ENCODE data around the gene C19orf67. TPM values are rescaled to one million over a fixed set of nuclear protein-coding genes. Genes with fewer than 3 reads are reported as not detected.

C19orf67 gene
- total and polyA plus RNA-seq, 2 of the 13 experiments (the other 11 are each of a cell fraction or from before 2014, with no cell fraction given) = 0.11 to 0.32 TPM

- TF ChIP-seq KLF16 (CRISPR knock-in tag; IDR thresholded peaks at IDR 0.05) = no peak
- no peak for TF ChIP-seq TCF7 (IDR thresholded peaks at IDR 0.05; ENCODE audit: low read depth)
- no peak for TF ChIP-seq NFE2L2 (IDR thresholded peaks at IDR 0.05; ENCODE audit: low read length)
- TF ChIP-seq AKAP8 (CRISPR knock-in tag; IDR thresholded peaks at IDR 0.05) = no peak
- 0 out of 2 replicates have a peak, but pooled peaks have one; percentile 39 for TF ChIP-seq HMGXB3 (CRISPR knock-in tag; IDR thresholded peaks at IDR 0.05; ENCODE audit: borderline replicate concordance)
- TF ChIP-seq RFXANK (CRISPR knock-in tag; IDR thresholded peaks at IDR 0.05) = peak; percentile 75; the same call in 1 of the 2 replicates
- TF ChIP-seq AGO2 (optimal IDR thresholded peaks at IDR 0.05; ENCODE audit: low read depth, low read length) = no peak
- TF ChIP-seq RBM39 (IDR thresholded peaks at IDR 0.05; ENCODE audit: low read depth, low read length, poor library complexity, severe bottlenecking) = peak; percentile 16
- peak; percentile 7 for TF ChIP-seq AGO1 (IDR thresholded peaks at IDR 0.05; ENCODE audit: low read depth, low read length, poor library complexity, severe bottlenecking)
- TF ChIP-seq RFX5 (IDR thresholded peaks at IDR 0.05; ENCODE audit: low read depth, low read length) = peak; percentile 80
- TF ChIP-seq, protein P1, sequence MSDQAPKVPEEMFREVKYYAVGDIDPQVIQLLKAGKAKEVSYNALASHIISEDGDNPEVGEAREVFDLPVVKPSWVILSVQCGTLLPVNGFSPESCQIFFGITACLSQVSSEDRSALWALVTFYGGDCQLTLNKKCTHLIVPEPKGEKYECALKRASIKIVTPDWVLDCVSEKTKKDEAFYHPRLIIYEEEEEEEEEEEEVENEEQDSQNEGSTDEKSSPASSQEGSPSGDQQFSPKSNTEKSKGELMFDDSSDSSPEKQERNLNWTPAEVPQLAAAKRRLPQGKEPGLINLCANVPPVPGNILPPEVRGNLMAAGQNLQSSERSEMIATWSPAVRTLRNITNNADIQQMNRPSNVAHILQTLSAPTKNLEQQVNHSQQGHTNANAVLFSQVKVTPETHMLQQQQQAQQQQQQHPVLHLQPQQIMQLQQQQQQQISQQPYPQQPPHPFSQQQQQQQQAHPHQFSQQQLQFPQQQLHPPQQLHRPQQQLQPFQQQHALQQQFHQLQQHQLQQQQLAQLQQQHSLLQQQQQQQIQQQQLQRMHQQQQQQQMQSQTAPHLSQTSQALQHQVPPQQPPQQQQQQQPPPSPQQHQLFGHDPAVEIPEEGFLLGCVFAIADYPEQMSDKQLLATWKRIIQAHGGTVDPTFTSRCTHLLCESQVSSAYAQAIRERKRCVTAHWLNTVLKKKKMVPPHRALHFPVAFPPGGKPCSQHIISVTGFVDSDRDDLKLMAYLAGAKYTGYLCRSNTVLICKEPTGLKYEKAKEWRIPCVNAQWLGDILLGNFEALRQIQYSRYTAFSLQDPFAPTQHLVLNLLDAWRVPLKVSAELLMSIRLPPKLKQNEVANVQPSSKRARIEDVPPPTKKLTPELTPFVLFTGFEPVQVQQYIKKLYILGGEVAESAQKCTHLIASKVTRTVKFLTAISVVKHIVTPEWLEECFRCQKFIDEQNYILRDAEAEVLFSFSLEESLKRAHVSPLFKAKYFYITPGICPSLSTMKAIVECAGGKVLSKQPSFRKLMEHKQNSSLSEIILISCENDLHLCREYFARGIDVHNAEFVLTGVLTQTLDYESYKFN (CRISPR knock-in tag; conservative IDR thresholded peaks at IDR 0.05) = 0 out of 2 replicates have a peak, but pooled peaks have one; percentile 5
- TF ChIP-seq, protein P2, sequence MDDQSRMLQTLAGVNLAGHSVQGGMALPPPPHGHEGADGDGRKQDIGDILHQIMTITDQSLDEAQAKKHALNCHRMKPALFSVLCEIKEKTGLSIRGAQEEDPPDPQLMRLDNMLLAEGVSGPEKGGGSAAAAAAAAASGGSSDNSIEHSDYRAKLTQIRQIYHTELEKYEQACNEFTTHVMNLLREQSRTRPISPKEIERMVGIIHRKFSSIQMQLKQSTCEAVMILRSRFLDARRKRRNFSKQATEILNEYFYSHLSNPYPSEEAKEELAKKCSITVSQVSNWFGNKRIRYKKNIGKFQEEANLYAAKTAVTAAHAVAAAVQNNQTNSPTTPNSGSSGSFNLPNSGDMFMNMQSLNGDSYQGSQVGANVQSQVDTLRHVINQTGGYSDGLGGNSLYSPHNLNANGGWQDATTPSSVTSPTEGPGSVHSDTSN (CRISPR knock-in tag; IDR thresholded peaks at IDR 0.05; ENCODE audit: borderline replicate concordance) = peak; percentile 87; the same call in 1 of the 2 replicates
- peak; percentile 91 for TF ChIP-seq CREB1 (IDR thresholded peaks at IDR 0.05)
- TF ChIP-seq CREB1 (CRISPR knock-in tag; IDR thresholded peaks at IDR 0.05) = peak; percentile 79
- peak; percentile 54; the same call in 1 of the 2 replicates for TF ChIP-seq SP5 (CRISPR knock-in tag; IDR thresholded peaks at IDR 0.05; ENCODE audit: borderline replicate concordance, low read depth)
- TF ChIP-seq ZNF414 (CRISPR knock-in tag; IDR thresholded peaks at IDR 0.05) = no peak
- peak; percentile 28; the same call in 1 of the 2 replicates for TF ChIP-seq FOXK1 (CRISPR knock-in tag; IDR thresholded peaks at IDR 0.05; ENCODE audit: borderline replicate concordance, low read depth)
- TF ChIP-seq NFYB (CRISPR knock-in tag; IDR thresholded peaks at IDR 0.05) = peak; percentile 96
- peak; percentile 97 for TF ChIP-seq SP2 (CRISPR knock-in tag; IDR thresholded peaks at IDR 0.05)
These were observed 32.1 kb upstream of the C19orf67 start, which contains the start of gene PRKACA (continued) for GRCh38 chr19:14117668-14118164.
